SH-SY5Y (cell line): Measurements from ENCODE around the gene NCK2.

Source experiments
- GATA2 ChIP-seq: IDR thresholded peaks from 2 replicates; pipeline ENCODE4 v1.6.1; 2011; ENCODE audit warnings: mild to moderate bottlenecking, low read depth, low read length
- GATA3 ChIP-seq: IDR thresholded peaks from 2 replicates; pipeline ENCODE4 v1.6.1; 2011; ENCODE audit warnings: low read depth, mild to moderate bottlenecking, low read length, moderate library complexity

DNA sequence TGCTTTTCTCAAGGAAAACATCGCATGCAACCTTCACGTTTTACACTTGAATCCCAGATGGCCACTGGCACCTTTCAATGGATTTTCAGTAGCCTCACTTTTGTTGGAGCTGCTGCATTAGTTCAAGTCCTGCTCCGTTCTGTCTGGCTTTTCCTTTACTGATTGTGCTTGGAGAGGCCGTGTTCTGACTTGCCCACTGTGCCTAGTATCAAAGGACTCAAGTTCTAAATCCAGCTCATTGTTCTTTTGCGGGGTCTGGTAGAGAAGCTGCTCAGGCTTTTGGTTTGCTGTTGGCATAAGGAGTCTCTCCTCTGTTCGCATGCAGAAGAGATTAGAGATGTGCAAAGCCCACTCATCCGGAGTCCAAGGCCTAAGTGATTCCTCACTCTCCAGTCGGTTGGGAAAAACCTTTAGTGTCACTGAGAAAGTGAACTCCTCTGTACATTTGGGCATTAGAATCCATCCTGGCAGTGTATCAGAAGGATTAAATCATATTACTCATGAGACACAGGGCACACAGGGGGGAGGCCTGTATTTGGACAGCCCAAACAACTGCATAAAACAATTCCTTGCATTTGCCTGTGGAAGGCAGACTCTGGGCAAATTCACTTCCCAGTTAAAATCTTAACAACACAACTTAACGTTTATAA lies 69.7 kb downstream of the NCK2 start:
- TF ChIP-seq GATA2 (no peak), GATA3 (no peak)
